ENCODE data around the gene MAMLD1.

MAMLD1 gene

DNA sequence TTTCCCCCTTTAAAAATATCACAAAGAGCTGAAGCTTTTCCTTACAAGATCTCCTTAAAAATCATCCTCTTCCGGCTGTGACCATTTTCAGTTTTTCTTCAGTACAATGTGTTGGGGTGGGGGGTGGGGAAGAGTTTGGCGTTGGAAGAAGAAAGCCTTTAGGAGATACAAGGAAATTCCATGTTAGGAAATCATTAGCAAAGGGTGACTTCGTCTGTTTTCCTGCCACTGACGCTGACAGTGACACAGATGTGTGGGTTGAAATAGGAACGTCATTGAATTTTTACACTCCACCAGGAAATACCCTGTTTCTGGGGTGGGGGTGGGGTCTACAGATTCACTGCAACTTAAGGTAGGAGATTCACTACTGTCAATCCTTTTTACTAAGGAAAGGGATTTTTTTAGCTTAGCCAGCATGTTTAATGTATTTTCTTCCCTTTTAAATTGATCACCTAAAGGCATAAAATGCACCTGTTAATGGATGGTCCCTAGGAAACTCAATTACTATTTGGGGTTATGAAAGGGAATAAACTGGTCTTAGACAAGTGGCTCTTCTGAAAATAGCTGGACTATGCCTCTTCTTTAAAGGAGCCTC lies 3.9 kb downstream of the MAMLD1 start:
- peaks cover 6% of the 10 kb centered on the region for H3K4me1 ChIP-seq (ENCODE audit: control insufficient read depth, insufficient read depth, low read length)
- peak; percentile 50 for DNase-seq (ENCODE audit: low read depth)
- peaks cover 3% of the 10 kb centered on the region for H3K27me3 ChIP-seq (replicated peaks; ENCODE audit: control insufficient read depth, insufficient read depth, low read length)
- peaks cover 5% of the 10 kb centered on the region for H3K9me3 ChIP-seq (ENCODE audit: control insufficient read depth, low read length)
- H3K36me3 ChIP-seq (ENCODE audit: control insufficient read depth, insufficient read depth, low read length, severe bottlenecking): no peaks in the 10 kb centered on the region
- peak overlapping the region; percentile 83 for H3K9ac ChIP-seq (ENCODE audit: low read length)
- peak overlapping the region; percentile 80 for H3K4me3 ChIP-seq (ENCODE audit: low read length)

- no peak overlapping the region for H3K4me3 ChIP-seq (ENCODE audit: low read length)
- H3K27me3 ChIP-seq (replicated peaks; ENCODE audit: control insufficient read depth, insufficient read depth, low read length): peaks cover 5% of the 10 kb centered on the region
- H3K4me1 ChIP-seq (ENCODE audit: control insufficient read depth, insufficient read depth, low read length): peaks cover 6% of the 10 kb centered on the region
- H3K36me3 ChIP-seq (ENCODE audit: control insufficient read depth, insufficient read depth, low read length, severe bottlenecking): no peaks in the 10 kb centered on the region
- H3K9me3 ChIP-seq (ENCODE audit: control insufficient read depth, low read length): peaks cover 9% of the 10 kb centered on the region
- peak; percentile 41 for DNase-seq (ENCODE audit: low read depth)
- H3K9ac ChIP-seq (ENCODE audit: low read length): no peak overlapping the region
These were observed 7.6 kb downstream of the MAMLD1 start for GRCh38 chrX:150370589-150371312.

GRCh38 chrX:150371877-150372276 lies 8.8 kb downstream of the MAMLD1 start:
- H3K4me1 ChIP-seq (ENCODE audit: control insufficient read depth, insufficient read depth, low read length): peaks cover 5% of the 10 kb centered on the region
- H3K9ac ChIP-seq (ENCODE audit: low read length): no peak overlapping the region

GRCh38 chrX:150372280-150372679 lies 9.2 kb downstream of the MAMLD1 start:
- DNase-seq (ENCODE audit: low read depth): no peak
- Histone ChIP-seq H3K36me3 (ENCODE audit: control insufficient read depth, insufficient read depth, low read length, severe bottlenecking) (no peaks in the 10 kb centered on the region), H3K4me3 (ENCODE audit: low read length) (no peak overlapping the region), H3K4me1 (ENCODE audit: control insufficient read depth, insufficient read depth, low read length) (peaks cover under 1% of the 10 kb centered on the region), H3K9me3 (ENCODE audit: control insufficient read depth, low read length) (peaks cover 9% of the 10 kb centered on the region), H3K9ac (ENCODE audit: low read length) (no peak overlapping the region), H3K27me3 (replicated peaks; ENCODE audit: control insufficient read depth, insufficient read depth, low read length) (peaks cover 5% of the 10 kb centered on the region)

More at GRCh38 chrX:150371877-150372276, 8.8 kb downstream of the MAMLD1 start:
- Histone ChIP-seq H3K4me3 (ENCODE audit: low read length) (no peak overlapping the region), H3K36me3 (ENCODE audit: control insufficient read depth, insufficient read depth, low read length, severe bottlenecking) (no peaks in the 10 kb centered on the region), H3K9me3 (ENCODE audit: control insufficient read depth, low read length) (peaks cover 9% of the 10 kb centered on the region), H3K27me3 (replicated peaks; ENCODE audit: control insufficient read depth, insufficient read depth, low read length) (peaks cover 5% of the 10 kb centered on the region)
- no peak for DNase-seq (ENCODE audit: low read depth)

- Histone ChIP-seq H3K4me1 (ENCODE audit: control insufficient read depth, insufficient read depth, low read length) (no peaks in the 10 kb centered on the region), H3K27me3 (replicated peaks; ENCODE audit: control insufficient read depth, insufficient read depth, low read length) (peaks cover 5% of the 10 kb centered on the region), H3K4me3 (ENCODE audit: low read length) (no peak overlapping the region), H3K36me3 (ENCODE audit: control insufficient read depth, insufficient read depth, low read length, severe bottlenecking) (no peaks in the 10 kb centered on the region), H3K9ac (ENCODE audit: low read length) (no peak overlapping the region), H3K9me3 (ENCODE audit: control insufficient read depth, low read length) (peaks cover 9% of the 10 kb centered on the region)
- DNase-seq (ENCODE audit: low read depth): no peak
These were observed 9.6 kb downstream of the MAMLD1 start for GRCh38 chrX:150372756-150373155.

DNA sequence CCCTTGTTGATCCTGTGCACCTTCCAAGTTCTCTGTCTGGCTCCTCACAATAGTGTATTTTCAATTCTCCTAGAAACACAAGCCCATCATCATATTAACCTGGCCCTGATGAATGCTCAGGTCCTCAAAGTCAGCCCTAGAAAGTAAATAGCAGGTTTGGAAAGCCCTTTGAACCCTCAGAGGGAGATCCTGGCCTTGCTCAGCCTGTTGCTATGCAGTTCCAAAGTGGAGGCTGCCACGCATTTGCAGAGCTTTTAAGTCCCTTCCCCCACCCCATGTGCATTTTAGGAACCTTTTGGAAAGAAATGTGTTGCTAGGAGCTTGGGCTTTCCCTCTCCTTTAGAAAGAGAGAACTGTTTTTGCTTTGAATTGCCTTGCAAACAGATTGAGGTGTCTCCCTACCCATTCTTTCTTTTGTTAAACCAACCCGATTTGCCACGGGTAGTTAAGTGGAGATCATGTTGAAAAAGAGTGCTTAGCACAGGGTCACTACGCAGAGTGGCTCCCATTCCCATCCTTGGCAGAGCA lies 12.2 kb downstream of the MAMLD1 start:
- Histone ChIP-seq H3K27me3 (replicated peaks; ENCODE audit: control insufficient read depth, insufficient read depth, low read length) (peaks cover 5% of the 10 kb centered on the region), H3K4me3 (ENCODE audit: low read length) (no peak overlapping the region), H3K9ac (ENCODE audit: low read length) (no peak overlapping the region), H3K4me1 (ENCODE audit: control insufficient read depth, insufficient read depth, low read length) (no peaks in the 10 kb centered on the region), H3K36me3 (ENCODE audit: control insufficient read depth, insufficient read depth, low read length, severe bottlenecking) (no peaks in the 10 kb centered on the region), H3K9me3 (ENCODE audit: control insufficient read depth, low read length) (peaks cover 4% of the 10 kb centered on the region)
- DNase-seq (ENCODE audit: low read depth): no peak

- DNase-seq (ENCODE audit: low read depth): no peak
- no peak overlapping the region for H3K4me3 ChIP-seq (ENCODE audit: low read length)
- H3K27me3 ChIP-seq (replicated peaks; ENCODE audit: control insufficient read depth, insufficient read depth, low read length): peaks cover 3% of the 10 kb centered on the region
- no peaks in the 10 kb centered on the region for H3K36me3 ChIP-seq (ENCODE audit: control insufficient read depth, insufficient read depth, low read length, severe bottlenecking)
- H3K4me1 ChIP-seq (ENCODE audit: control insufficient read depth, insufficient read depth, low read length): no peaks in the 10 kb centered on the region
- H3K9ac ChIP-seq (ENCODE audit: low read length): no peak overlapping the region
- H3K9me3 ChIP-seq (ENCODE audit: control insufficient read depth, low read length): peaks cover 4% of the 10 kb centered on the region
These were observed 13.9 kb downstream of the MAMLD1 start for GRCh38 chrX:150377005-150377404.

DNA sequence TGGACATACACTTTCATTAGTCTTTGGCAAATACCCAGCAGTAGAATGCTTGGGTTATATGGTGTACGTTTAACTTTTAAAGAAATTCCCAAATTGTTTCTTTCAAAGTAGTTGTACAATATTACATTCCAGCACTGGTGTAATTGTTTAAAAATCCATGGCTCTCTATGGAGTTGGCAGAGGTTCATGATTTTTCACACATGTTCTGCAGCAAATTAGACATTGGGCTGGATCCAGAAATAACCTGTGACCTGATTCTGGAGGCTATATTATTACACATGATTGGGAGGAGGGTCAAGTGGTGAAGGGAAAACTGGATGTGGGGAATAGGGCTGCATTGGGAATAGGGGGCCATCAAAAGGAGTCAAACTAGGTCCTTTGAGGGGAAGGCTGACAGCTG lies 41.9 kb downstream of the MAMLD1 start:
- H3K9me3 ChIP-seq (ENCODE audit: control insufficient read depth, low read length): no peaks in the 10 kb centered on the region
- no peak overlapping the region for H3K9ac ChIP-seq (ENCODE audit: low read length)
- no peak overlapping the region for H3K4me3 ChIP-seq (ENCODE audit: low read length)
- H3K4me1 ChIP-seq (ENCODE audit: control insufficient read depth, insufficient read depth, low read length): no peaks in the 10 kb centered on the region
- peaks cover 12% of the 10 kb centered on the region for H3K27me3 ChIP-seq (replicated peaks; ENCODE audit: control insufficient read depth, insufficient read depth, low read length)
- peak; percentile 29 for DNase-seq (ENCODE audit: low read depth)
- H3K36me3 ChIP-seq (ENCODE audit: control insufficient read depth, insufficient read depth, low read length, severe bottlenecking): no peaks in the 10 kb centered on the region

- no peaks in the 10 kb centered on the region for H3K36me3 ChIP-seq (ENCODE audit: control insufficient read depth, insufficient read depth, low read length, severe bottlenecking)
- peaks cover 16% of the 10 kb centered on the region for H3K27me3 ChIP-seq (replicated peaks; ENCODE audit: control insufficient read depth, insufficient read depth, low read length)
- no peak overlapping the region for H3K9ac ChIP-seq (ENCODE audit: low read length)
- no peak overlapping the region for H3K4me3 ChIP-seq (ENCODE audit: low read length)
- no peaks in the 10 kb centered on the region for H3K9me3 ChIP-seq (ENCODE audit: control insufficient read depth, low read length)
- DNase-seq (ENCODE audit: low read depth): no peak
- H3K4me1 ChIP-seq (ENCODE audit: control insufficient read depth, insufficient read depth, low read length): no peaks in the 10 kb centered on the region
These were observed 42.5 kb downstream of the MAMLD1 start for GRCh38 chrX:150405576-150405975.

DNA sequence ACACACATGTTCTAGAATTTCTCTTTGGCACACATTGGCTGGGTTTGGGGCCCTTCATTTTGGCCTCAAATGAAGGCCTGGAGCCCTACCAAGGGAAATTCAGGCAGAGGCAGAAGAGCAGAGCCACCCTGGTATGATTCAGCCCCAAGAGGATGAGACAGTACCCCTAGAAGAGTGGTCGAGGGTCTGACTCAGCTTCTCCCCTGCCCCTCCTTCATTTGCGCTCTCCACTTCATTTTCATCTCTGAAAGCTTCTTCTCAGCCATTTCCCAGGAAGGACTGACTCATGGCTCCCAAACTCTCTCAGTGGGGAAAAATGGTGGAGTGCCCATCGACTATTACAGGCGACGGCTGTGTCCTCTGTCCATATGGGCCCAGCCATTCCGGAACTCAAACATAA lies 43.5 kb downstream of the MAMLD1 start:
- no peak overlapping the region for H3K4me3 ChIP-seq (ENCODE audit: low read length)
- H3K4me1 ChIP-seq (ENCODE audit: control insufficient read depth, insufficient read depth, low read length): no peaks in the 10 kb centered on the region
- no peaks in the 10 kb centered on the region for H3K9me3 ChIP-seq (ENCODE audit: control insufficient read depth, low read length)
- H3K27me3 ChIP-seq (replicated peaks; ENCODE audit: control insufficient read depth, insufficient read depth, low read length): peaks cover 17% of the 10 kb centered on the region
- DNase-seq (ENCODE audit: low read depth): no peak
- H3K36me3 ChIP-seq (ENCODE audit: control insufficient read depth, insufficient read depth, low read length, severe bottlenecking): no peaks in the 10 kb centered on the region
- no peak overlapping the region for H3K9ac ChIP-seq (ENCODE audit: low read length)

GRCh38 chrX:150408007-150408406 lies 44.9 kb downstream of the MAMLD1 start:
- Histone ChIP-seq H3K27me3 (replicated peaks; ENCODE audit: control insufficient read depth, insufficient read depth, low read length) (peaks cover 18% of the 10 kb centered on the region), H3K4me1 (ENCODE audit: control insufficient read depth, insufficient read depth, low read length) (no peaks in the 10 kb centered on the region), H3K9me3 (ENCODE audit: control insufficient read depth, low read length) (no peaks in the 10 kb centered on the region), H3K36me3 (ENCODE audit: control insufficient read depth, insufficient read depth, low read length, severe bottlenecking) (no peaks in the 10 kb centered on the region), H3K9ac (ENCODE audit: low read length) (no peak overlapping the region), H3K4me3 (ENCODE audit: low read length) (no peak overlapping the region)
- DNase-seq (ENCODE audit: low read depth): no peak

All from adipocyte (in vitro differentiated cells).